Daoy (cell line): ENCODE results near the gene COPZ1. TPM values are rescaled to one million over a fixed set of nuclear protein-coding genes. Genes with fewer than 3 reads are reported as not detected.
A peak's percentile ranks its signal among the peaks of the same experiment; 100 is the strongest.
"Not testable (repeated sequence)": the region's sequence is repeated elsewhere in the genome, so short reads cannot be mapped to it uniquely, and the experiment has no call there.

Experiments used
- DNase-seq: peaks from one replicate; pipeline ENCODE4 v3.0.0-alpha.2; 2015; ENCODE audit warnings: low read depth
- total RNA-seq: library from RNA; depleted of rRNA; stranded (reverse); fragments of >200 nt; shearing (Covaris generic); gene quantifications from 2 replicates; pipeline ENCODE4 v1.2.3, GENCODE V29; 2014

Gene COPZ1
- total RNA-seq, 1 experiment from 2014 or later, result 151 TPM

DNA sequence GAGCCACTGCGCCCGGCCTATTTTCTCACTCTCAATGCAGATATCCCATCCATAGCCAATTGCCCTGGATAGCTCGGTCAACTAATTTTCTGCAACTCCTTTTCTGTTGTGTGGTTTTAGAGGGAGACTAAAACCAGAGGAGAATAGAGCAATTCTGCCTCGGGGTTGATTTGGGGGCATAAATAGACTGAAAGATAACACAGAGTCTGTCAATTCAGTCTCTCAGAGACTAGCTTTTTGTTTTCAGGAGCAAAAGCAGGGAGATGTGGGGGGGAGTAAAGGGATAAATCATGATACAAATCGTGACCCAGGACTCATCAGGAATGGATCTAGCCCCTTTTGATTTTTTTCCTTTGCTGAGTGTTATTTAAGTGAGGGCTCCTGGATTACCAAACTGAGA, 6.5 kb downstream of the COPZ1 start:
- DNase-seq, result no peak

DNA sequence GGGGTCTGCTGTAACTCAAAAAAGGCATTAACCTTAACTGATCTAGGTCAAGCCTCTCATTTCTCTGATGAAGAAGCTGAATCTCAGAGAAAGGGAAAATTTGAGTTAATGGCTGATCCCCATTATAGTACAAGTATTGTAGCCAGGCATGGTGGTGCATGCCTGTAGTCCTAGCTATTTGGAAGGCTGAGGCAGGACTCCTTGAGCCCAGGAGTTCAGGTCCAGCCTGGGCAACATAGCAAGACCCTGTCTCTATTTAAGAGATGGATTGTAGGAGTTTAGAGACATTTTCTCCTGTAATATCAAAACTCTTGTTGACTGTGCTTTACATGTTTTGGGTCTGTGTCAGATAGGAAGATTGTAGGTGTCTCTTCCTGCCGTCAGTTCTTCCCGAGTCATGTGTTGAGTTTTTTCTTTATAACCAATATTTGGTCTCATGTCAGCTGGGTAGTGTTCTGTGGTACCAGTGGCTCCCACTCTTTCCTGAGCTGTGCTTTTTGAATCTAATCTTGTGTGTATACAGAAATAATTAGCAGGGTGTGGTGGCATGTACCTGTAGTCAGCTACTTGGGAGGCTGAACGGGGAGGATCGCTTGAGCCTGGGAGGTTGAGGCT, 8.6 kb downstream of the COPZ1 start:
- DNase-seq, result no peak

DNA sequence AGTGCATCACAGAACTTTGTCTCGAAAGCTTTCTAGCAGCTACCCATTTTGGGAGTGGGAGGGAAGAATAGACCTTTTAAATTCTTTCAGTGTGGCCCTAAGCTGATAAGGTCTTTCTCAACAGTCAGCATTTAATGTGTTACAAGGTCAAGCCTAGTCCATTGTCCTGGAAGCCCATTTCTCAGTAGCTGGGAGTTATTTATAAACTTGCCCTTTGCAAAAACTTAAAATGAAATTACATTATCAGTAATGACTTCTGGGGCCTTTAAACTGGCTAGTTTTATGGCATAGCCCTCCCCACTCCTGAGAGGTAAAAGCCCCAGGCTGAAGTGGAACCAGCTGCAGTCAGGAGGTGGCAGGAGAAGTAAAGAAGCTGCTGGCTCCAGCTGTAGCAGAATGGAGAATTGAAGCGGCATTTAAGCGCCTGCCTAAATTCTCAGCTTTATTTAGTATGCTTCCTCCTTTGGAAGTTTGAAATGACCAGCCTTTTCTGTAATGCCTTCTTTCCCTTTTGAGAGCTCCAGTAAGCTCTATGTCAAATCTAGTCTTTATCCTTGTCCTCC, 12.4 kb downstream of the COPZ1 start:
- DNase-seq, result no peak

- DNase-seq, result no peak
These were observed 13.1 kb downstream of the COPZ1 start for GRCh38 chr12:54337854-54338650.

GRCh38 chr12:54338698-54339296, 13.9 kb downstream of the COPZ1 start:
- no peak for DNase-seq

DNA sequence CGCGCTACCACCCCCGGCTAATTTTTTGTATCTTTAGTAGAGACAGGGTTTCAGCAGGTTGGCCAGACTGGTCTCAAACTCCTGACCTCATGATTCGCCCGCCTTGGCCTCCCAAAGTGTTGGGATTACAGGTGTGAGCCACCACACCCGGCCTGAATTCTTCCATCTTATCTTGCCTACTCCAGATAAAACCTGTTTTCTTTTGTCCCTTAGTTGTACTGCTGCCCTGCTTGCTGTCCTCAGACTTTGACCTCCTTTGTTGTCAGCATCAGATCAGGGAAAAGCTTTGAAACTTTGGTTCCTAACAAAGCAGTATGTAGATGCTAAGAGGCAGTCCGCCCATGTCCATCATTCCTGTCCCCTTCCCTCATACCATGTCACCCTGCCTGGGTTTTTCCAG, 15.9 kb downstream of the COPZ1 start:
- no peak for DNase-seq

DNA sequence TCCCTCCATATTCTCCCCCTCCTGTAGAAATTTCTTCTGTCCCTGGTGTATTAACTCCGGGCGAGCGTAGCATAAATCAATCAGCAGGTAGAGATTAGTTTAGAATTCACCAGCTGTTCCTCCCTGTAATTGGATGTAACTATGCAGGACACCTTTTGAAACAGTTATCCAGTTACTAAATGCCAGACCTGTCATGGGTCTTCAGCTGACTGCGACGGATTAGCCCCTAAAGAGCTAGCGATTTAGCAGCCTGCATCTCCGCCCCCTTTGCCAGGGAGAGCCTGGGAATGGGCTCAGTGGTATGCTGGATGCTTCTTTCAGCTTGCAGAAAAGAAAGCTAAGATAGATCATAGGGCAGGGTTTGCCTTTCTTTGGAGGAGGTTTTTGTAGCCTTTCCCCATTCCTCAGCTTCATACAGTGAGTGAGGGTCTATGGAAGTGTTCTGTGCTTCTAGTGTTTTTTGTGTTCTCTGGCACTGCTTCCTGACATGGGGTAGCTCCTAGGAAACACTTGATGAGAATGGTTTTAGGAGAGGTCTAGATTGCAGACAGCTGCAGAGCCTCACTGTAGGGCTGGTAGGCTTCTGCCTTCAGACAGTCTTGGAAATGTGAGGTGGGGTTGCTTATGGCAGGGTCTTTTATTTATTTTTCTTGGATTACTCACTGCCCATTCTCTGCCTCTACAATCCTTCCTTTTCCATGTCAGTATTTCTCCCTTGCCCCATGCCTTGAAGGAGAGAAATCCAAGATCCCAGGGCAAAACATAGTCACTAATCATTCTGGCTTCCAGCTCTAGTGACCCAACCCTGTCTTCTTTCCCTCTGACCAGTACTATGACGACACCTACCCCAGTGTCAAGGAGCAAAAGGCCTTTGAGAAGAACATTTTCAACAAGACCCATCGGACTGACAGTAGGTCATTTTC, 16.7 kb downstream of the COPZ1 start:
- no peak for DNase-seq

DNA sequence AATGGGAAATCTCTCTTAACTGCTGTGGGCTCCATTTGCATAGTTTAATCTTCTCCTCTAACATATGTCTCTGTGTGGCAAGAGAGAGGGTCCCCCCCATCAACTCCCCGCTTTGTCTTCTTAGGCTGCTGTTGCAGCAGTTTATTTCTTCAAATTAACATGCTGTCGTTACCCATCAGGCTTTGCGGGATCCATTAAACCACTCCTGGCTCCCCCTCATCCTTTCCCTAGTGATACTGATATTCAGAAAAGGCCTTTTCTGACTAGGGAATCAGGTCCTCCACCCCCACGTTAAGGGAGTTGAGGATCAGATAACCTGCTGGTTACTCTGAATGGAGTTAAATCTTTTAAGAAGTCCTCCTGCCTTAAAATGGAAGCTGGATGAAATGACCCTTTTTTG, 24.1 kb downstream of the COPZ1 start:
- DNase-seq, result no peak

DNA sequence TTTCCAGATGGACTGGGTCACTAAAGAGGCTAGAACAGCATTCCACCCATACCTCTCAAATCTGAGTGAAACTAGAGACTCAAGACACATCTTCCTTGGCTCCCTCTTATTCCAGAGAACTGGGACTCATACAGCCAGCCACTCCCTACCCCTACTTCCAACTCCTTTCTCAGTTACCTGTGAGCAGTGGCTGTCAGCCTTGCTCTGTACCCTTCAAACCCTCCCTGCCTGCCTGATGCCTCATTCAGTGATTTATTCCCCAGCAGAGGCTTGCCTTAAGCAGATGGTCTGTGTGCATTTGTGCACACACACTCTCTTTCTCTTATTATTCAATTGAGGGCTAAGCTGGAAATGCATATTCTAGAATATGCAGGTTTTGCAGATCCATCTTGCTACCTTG, 24.7 kb downstream of the COPZ1 start:
- DNase-seq, result no peak

DNA sequence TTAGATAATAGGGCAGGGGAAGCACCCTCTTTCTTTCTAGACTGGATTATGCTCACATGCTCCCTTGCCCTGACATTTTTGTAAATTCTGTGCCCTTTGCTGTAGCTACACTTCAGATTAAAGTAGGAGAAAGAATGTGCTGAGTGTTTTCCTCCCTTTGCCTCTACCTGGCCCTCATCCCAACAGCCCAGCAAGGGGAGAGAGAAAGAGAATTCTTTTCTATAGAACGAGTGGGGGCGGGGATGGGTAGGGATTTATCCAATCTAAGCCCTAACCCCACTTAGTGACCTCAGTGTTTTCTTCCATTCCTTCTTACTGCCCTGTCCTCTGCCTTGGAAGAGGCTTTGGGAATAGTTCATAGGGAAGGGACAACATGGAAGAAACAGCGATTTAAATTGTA, 25.8 kb downstream of the COPZ1 start:
- DNase-seq, result no peak

GRCh38 chr12:54351341-54351740, 26.4 kb downstream of the COPZ1 start:
- no peak for DNase-seq

DNA sequence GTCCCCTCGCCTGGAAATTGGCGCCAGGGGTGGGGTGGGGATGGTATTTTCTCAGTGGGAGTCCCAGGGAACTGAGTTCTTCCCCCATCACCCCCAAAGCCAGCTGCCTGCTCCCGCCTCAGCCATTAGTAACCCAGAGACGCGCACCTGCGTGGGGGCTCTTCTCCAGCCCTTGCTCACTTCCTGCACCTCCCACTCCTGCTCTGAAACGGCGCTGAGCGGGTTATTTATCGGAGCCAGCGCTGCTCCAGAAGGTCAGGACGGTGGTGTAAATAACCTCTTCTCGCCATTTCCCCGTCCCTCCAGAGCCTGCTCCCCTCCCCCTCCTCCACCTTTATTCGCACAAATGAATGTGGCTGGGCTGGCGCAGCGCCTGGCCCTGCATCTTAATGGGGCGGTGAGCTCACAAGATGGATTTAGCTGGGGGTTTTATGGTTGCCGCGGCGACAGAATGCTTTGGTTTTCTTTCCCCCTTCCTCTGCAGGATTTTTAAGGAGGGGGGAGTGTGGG, 27.1 kb downstream of the COPZ1 start:
- DNase-seq, result peak; percentile 86

GRCh38 chr12:54352891-54353874, 28.3 kb downstream of the COPZ1 start:
- peak; percentile 45 for DNase-seq

DNA sequence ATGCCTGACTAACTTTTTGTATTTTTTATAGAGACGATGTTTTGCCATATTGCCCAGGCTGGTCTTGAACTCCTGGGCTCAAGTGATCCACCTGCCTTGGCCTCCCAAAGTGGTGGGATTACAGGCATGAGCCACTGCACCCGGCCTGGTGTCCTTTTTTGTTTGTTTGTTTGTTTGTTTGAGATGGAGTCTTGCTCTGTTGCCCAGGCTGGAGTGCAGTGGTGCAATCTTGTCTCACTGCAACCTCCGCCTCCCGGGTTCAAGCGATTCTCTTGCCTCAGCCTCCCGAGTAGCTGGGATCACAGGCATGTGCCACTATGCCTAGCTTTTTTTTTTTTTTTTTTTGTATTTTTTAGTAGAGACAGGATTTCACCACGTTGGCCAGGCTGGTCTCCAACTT, 29.3 kb downstream of the COPZ1 start:
- not testable (repeated sequence) for DNase-seq

DNA sequence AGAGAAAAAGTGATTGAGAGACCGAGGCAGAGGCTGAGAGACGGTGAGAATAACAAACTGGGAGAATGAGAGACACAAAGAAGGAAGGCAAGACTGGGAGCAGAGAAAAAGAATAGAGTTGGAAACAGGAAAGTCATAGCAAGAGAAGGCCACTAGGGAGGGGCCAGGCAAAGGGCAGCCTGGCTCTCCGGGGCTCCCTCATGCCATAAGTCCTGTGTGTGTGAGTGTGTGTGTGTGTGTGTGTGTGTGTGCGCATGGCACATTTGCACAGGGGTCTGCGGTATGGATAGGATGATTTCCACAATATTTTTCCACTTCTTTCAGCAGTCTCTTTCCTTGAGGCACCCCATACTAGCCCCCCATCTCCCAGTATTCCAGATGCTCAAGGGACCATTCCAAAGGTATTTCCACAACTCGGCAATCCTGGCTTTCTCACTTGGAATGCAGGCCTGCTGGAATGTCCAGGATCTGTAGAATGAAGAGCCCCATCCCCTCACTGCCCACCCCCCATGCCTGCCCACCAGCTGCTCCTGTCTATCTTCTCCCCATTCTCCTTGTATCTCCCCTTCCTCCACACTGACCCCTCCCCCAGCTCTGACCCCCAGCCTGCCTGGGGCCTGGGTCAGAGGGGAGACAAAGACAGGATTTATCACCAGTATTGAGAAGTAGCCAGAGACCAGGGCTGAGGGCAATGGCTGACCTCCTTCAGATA, 30.3 kb downstream of the COPZ1 start:
- no peak for DNase-seq

GRCh38 chr12:54356228-54356627, 31.3 kb downstream of the COPZ1 start:
- DNase-seq, result no peak

DNA sequence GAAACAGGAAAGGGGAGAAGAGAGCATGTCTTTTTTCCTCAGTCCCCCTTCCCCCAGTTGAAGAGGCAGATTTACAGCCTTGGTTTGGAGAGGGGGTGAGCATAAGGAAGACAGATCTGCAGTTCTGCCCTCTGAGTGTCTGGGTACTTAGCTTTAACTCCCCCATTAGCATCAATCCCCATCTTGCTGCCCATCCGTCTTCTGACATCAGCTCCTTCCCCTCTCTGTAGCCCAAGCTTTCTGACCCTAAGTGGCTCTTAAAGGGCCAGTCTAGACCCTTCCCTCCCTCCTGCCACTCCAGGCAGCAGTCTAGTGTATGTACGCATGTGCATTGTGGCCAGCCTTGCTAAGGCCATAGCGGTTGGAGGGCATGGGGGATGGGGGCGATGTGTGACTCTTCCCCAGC, 32.0 kb downstream of the COPZ1 start:
- no peak for DNase-seq

DNA sequence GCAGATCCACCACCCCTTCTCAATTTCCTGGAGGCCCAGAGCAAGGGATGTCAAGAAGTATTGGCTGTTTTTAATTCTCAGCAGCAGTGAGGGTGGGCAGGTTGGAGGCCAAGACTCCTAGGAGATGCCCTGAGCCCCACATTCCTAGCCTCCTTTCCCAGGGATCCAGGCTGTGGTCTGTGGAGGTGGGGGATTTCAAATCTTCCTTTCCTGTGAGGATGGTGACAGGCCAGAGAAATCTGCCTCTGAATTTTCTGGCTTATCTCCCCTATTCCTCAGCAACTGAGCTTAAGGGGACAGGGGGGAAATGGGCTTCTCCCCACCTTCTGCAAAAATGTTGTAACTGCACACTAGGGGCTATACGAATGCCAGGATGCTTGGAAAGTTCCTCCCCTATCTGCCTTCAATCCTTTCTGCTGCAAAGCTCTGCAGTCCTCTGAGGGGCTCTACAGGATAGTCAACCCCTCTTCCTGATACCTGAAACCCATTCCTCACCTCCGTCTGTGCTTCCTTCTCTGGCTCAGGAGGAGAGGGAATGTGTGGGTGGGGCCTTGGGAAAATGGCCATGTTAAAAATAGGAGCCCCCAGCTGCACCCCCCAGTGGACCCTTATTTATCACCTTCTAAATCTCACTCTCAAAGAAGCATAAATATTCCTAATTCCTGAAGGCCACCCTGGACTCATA, 32.7 kb downstream of the COPZ1 start:
- DNase-seq, result no peak
